Activated gamma-delta T cell (primary cell): ENCODE data around the gene ABHD4.
"Not testable (repeated sequence)": the region's sequence is repeated elsewhere in the genome, so short reads cannot be mapped to it uniquely, and the experiment has no call there.

Experiments used
- DNase-seq: peaks from one replicate; lab custom pipeline; 2025; lab: John Stamatoyannopoulos, UW

ABHD4 gene

DNA sequence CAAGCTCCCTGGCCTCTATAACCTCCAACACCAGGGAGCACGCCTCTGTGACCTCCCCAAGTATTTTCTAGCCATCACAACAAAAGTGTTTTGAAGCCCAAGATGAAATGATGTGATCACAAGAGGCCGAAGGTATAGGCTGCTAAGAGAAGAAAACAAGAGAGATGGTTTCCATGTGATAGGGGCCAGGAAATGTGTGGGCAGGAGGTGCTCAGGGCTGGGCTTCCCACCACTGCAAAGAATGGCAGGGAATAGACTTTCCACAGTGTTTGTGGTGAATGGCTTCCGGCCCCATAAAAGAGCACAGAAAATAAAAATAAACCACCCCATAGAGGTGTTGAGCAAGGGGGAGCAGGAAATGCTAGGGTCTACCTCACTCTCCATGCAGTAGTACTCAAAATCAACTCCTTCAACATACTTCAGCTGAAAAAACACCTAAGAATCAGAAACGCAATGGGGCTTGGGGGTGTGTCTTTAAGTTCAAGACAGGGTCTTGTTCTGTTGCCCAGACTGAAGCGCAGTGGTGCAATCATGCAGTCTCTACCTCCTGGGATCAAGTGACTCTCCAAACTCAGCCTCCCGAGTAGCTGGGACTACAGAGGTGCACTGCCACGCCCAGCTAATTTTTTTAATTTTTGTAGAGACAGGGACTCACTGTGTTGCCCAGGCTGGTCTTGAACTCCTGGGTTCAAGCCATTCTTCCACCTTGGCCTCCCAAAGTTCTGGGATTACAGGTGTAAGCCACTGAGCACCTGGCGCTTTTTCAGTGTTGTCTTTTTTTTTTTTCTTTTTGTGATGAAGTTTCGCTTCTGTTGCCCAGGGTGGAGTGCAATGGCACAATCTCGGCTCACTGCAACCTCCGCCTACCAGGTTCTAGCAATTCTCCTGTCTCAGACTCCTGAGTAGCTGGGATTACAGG is 36.2 kb upstream of the ABHD4 start:
- no peak for DNase-seq

DNA sequence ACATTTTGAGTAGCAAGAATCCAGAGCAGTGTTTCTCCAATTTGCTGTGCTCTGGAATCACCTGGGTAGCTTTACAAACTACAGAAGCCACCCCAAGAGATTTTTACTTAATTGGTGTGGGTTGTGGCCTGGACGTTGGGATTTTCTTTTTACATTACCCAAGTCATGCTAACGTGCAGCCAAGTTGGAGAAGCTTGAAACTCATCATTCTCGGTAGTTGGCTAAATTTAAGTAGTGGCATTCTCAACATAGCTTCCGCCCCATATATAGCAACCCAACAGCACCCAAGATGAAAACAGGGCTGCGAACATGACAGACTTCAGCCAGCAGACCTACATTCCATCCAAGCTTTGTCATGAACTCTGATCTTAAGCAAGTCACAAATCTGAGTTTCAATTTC is 34.1 kb upstream of the ABHD4 start:
- no peak for DNase-seq

DNA sequence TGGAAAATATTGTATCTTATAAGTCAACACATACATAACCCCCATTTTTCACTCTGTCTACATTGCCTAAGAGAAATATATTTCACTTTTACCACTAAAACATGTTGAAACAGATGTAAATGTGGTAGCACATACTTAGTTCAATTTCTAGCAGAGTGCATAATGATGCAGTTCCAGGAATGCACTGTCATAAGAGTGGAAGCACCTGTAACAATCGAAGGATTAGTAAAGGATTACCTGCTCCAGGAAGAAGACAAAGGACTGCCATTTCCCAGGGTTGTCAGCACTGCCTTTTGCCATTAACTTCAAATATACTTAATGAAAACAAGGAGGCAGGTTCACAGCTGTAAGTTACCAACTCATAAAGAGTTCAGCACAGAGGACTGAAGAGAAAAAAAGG is 33.6 kb upstream of the ABHD4 start:
- DNase-seq, result no peak

DNA sequence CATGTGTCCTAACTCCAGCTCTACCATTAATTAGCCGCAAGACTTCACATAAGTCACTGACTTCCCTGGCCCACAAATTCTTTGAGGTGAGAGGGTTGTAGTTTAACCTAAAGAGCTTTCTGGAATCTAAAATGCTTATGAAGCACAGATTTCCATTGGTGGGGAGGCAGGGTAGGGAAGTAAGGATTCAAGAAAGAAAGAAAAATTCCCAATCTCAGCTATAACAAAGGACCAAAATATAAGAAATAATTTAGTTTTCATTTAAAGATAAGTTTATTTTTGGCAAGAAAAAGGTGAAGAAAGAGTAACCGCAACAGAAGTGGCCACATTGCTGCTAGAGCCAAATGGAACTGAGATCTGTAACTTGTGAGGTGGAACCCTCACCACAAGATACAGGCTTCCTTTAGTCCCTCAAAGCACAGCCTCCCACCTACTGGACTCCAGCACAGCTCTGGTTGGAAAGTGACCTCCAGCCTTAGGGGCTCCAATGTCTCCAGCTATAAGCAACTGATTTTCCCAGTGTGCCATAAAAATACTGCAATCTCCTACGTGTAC is 32.6 kb upstream of the ABHD4 start:
- no peak for DNase-seq

DNA sequence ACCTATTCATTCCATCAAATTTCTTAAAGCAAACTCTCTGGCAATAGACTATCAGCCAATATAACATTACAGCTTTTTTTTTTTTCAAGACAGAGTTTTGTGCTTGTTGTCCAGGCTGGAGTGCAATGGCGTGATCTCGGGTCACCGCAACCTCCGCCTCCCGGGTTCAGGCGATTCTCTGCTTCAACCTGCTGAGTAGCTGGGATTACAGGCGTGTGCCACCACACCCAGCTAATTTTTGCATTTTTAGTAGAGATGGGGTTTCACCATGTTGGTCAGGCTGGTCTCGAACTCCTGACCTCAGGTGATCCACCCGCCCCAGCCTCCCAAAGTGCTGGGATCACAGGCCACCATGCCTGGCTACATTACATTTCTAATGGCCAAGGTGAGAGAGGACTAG is 31.8 kb upstream of the ABHD4 start:
- not testable (repeated sequence) for DNase-seq

DNA sequence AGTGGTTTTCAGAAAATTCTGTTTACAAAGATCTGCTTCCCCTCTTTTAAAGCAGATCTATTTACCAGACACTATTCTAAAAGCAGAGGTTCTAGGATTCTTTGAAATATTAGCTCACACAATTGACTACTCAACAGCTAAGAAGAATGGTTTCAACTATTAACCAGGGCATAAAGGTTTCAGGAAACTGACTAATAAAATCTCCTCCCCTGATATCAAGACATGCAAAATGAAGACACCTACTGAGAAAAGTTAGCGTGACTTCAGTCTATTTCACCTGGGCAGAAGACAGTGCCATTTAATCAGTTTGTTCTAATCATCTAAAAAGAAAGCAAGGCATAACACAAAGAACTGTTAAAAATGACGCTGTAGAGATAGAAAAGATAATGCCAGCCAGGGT is 31.3 kb upstream of the ABHD4 start:
- DNase-seq, result no peak

DNA sequence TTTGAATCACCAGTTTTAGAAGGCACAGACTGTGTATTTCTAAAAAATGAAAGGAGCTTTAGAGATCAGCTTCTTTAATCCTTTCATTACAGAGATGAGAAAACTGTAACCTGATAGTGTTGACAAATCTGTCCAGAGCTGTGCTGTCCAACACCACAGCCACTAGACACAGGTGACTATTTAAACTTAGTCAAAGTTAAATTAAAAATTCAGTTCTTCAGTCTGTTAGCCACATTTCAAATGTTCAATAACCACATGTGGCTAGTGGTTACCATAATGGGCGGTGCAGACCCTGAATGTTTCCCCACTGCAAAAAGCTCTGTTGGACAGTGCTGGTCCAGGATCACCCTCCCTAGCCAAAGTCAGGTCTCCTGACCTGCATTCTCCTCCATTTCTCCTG is 30.7 kb upstream of the ABHD4 start:
- no peak for DNase-seq

DNA sequence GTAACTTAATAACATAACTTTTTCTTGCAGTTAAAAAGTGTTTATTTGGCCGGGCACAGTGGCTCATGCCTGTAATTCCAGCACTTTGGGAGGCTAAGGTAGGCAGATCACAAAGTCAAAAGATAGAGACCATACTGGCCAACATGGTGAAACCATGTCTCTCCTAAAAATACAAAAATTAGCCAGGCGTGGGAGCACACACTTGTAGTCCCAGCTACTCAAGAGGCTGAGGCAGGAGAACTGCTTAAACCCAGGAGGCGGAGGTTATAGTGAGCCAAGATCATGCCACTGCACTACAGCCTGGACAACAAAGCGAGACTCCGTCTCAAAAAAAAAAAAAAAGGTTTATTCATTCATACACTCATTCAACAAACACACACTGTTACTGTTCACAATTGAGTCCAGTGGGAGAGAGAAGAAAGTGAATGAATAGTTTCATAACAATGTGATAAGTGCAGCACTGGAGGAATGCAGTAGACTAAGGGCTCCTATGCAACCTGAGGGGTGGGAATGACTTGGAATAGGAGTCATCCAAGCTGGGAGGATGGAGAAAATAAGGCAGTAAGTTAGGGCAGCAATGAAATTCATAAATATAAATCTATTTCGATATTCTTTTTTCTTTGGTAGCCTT is 28.9 kb upstream of the ABHD4 start:
- no peak for DNase-seq

DNA sequence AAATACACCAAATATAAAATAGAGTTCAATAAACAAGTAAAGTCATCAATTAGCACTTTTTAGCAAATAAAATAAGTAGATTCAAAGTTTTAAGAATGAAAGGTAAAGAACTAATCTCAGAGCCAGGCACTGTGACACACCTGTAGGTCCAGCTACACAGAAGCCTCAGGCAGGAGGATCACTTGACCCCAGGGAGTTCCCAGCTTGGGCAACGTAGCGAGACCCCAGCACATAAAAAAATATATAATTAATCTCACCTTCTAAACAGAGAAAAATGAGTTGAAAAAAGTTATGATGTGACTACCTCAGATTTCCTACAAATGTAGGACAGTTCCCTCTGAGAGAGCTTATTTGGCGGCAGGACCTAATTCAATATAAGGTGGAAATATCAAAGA is 28.4 kb upstream of the ABHD4 start:
- DNase-seq, result no peak

DNA sequence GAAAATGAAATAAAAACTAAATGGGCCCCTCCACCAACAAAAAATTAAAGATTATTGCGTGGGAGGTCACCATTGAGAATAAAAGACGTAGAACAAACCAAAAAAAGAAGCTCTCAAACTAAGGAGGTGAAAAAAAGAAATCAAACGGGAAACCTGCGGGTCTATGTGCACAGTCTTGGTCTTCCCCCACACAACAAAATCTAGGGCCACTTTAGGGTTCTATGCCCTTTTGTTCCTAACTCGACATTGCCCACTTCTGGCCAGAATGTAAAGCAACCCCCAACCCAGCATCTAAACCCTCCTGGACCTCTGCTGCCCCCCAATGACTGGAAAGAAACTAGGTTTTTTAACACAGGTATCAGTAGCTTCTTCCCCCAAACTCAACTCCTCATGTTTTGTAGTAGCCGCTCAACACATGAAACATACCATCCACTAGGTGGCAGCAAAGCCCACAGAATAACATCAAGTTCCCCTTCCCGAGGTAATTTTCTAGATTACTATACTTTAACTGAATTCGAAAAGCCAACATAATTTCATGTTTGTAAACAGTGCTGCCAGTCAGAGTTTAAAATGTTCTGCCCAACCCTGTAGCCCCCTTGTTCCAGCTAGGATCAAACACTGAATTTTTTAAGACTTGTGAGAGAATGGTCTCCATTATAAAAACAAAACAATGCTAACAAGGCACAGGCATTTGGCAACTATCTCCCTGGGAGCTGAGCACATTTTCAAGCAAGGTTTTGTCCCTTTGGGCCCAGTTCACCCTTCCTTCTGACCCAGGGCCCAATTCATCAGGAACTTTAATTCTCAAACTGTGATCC is 27.8 kb upstream of the ABHD4 start:
- DNase-seq, result no peak

DNA sequence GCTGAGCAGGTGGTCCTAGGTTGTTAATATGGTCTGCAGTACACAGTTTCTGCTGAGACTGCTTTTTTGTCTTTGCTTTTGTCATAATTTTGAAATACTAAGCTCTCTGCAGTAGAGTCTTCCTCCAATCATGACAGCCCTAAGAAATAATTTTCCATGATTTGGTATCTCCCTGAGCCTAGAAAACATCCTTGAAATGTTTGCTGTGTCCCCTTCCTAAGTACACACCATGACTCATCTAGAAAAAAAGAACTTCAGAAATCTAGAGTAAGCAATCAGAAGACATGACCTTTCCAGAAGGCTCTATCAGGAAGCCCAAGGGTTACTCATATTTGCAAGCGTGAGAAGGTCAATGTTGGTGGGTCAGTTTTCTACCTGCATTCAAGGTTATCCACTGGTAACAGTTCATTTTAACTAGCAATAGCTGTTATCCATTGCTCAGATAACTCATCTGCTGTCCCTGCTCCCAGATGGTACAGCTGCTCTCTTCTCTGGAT is 25.5 kb upstream of the ABHD4 start:
- DNase-seq, result no peak

DNA sequence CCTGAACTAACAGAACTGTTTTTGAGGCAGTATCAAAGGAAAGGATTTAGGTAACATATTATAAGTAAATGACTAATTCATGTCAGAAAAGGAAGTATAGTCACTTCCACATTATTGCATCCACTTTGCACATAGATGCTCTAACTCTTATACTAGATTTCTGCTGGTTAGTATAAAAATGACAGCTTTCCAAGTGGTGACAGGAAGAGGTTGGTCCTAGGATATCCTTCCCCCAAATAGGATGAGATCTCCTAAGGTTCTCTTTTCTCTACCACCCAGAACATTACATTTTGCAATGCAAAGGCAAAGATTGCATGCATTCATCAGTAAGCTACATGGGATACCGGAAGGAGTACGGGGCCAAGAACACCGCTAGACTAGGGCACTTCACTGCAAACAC is 24.3 kb upstream of the ABHD4 start:
- no peak for DNase-seq

DNA sequence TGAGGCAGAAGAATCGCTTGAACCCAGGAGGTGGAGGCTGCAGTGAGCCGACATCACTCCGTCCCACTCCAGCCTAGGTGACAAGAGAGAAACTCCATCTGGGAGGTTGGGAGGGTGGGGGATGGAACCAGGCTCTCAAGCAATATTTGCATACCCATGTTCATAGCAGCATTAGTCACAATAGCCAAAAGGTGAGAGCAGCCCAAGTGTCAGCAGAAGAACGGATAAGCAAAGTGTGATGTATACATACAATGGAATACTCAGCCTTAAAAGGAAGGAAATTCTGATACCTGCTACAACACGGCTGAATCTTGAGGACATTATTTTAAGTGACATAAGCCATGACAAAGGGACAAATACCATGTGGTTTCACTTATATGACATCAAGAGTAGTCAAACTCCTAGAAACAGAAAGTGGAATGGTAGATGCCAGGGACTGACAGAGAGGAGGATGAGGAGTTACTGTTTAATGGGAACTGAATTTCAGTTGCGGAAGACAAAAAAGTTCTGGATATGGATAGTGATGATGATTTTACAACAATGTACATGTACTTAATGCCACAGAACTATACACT is 20.7 kb upstream of the ABHD4 start:
- DNase-seq, result no peak

DNA sequence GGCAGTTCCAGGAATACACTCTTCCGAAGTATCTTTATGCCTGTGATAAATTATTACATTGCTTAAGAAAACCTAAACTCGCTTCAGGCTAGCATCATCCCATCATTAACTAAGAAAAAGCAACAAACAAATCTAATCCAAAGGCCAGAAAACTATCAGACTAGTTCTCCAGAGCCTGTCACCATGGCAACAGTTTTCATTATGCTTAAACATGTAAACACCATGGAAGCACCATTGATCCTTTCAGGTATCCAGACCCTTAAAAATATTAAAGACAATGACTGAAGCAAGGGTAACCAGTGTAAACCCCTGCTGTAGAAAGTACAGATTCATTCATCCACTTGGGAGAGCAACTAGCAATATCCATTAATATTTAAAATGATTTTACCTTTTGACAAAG is 18.9 kb upstream of the ABHD4 start:
- DNase-seq, result no peak

DNA sequence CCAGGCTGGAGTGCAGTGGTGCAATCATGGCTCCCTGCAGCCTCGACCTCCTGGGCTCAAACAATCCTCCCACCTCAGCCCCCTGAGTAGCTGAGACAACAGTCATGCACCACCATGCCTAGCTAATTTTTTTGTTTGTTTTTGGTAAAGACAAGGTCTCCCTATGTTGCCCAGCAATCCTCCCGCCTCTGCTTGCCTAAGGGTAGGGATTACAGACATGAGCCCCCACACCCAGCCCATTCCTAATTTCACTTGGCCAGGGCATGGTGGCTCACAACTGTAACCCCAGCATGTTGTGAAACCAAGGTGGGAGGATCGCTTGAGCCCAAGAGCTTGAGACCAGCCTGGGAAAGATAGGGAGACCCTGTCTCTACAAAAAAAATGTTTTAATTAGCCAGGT is 18.2 kb upstream of the ABHD4 start:
- no peak for DNase-seq

DNA sequence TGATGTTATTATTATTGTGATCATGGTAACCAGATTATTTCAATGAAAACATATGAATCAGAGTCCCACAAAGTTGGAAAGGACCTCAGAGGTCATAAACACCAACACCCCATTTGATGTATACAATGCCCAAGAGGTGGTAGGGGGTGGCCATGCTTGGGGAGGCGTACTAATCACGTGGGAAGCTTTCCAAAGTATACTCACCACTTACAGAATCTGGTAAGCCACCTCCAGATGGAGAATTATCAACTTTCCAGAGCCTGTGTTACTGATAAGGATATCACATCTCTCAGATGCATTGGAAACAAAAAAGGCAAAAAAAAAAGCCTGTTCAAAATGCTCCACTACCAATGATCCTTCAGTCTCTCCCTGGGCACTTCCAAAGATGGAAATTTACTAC is 17.5 kb upstream of the ABHD4 start:
- no peak for DNase-seq

DNA sequence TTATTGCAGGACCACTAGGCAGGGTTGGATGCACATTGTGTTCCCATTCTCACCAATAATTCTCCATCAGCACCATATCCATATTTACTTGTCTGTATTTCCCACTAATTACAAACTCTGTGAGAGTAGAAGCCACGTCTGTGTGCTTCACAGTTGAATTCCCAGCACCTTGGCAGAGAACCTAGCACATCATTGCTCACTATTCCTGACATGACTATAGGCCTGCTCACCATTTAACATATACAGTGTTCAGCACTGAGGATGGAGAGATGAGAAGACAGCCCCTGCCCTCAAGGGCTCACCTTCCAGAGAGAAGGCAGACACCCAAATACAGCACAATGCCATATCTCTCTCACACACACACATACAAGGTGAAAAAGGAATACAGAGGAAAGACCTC is 14.1 kb upstream of the ABHD4 start:
- no peak for DNase-seq

DNA sequence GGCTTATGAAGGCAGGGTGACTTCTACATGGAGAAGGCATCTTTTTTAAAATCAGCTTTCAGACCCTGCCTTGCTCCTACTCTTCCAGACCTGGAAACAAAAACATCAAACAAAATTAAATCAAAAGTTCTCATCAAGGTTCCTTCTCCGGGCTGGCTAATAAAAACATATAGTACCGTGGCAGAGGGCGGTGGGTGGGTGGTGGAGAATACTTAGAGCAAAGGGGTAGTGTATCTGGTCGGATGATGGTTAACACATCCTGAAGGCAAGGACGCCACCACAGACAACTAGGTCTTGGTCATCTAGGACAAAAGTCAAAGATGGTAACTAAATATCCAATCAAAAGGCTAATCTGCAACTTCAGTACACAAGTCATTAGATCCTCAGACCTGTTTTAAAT is 10.9 kb upstream of the ABHD4 start:
- DNase-seq, result no peak

DNA sequence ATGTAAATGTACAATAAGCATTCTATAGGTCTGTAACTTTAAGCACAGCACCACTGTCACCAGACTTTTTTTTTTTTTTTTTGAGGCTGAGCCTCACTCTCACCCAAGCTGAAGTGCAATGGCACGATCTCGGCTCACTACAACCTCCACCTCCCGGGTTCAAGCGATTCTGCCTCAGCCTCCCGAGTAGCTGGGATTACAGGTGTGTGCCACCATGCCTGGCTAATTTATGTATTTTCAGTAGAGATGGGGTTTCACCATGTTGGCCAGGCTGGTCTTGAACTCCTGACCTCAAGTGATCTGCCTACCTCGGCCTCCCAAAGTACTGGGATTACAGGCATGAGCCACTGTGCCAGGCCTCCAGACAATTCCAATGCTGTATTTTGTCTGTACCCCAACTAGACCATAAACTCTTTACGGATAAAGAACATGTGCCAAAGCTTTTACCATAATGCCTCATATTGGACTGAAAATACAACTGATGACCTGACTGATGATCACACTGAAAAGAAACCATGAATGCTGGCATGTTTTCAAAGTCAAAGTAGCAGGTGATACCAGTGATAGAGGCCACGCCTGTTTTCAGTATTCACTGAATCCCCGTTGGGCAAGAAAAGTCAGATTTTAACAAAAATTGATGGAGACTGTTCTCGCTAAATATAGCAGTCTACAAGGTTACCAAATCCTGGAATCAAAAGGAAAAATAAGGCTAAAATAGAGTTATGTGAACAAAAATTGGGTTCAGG is 10.2 kb upstream of the ABHD4 start:
- not testable (repeated sequence) for DNase-seq

DNA sequence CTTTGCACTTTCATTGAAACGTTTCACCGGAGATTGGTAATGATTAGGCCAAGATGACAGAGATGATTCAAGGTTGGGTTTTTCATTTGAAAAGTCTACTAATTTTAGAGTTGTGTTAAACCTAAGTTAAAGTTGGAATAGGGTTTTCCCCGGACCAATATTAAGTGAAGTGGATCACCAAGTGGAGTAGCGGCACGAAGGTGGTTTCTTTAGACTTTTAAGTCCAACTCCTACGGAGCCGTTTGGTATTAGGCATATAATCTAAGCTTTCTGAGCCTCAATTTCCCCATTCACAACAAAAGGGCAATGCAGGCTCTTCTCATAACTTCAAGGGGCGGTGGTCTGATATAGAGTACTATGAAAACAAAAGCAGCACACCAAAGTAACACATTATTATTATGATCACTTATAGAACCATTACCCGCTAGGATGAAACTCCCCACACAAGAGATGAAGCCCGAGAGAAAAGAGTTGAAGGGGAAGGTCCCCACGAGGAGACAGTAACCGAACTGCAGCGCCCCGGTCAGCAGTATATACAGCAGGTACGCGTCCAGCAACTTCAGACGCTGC is 9.5 kb upstream of the ABHD4 start:
- DNase-seq, result no peak
